ENCODE data around the gene KIF3B. TPM values are rescaled to one million over a fixed set of nuclear protein-coding genes. Genes with fewer than 3 reads are reported as not detected.
"Not testable (repeated sequence)": the region's sequence is repeated elsewhere in the genome, so short reads cannot be mapped to it uniquely, and the experiment has no call there.

The KIF3B gene
- total and polyA plus RNA-seq, 2 donors = 15.8 to 21.1 TPM

- no peak overlapping the region for H3K27ac ChIP-seq (ENCODE audit: low read depth)
- H3K36me3 ChIP-seq (ENCODE audit: insufficient read depth) = no peaks in the 10 kb centered on the region
- no peak for DNase-seq (ENCODE audit: extremely low spot score)
- WGBS = 86% methylated on average over 6 of the region's 6 CpGs
- peaks cover 1% of the 10 kb centered on the region for H3K4me1 ChIP-seq (ENCODE audit: insufficient read depth)
- no peak overlapping the region for H3K4me3 ChIP-seq (ENCODE audit: low read depth, low read length)
Measured at GRCh38 chr20:32353848-32354496, 76.5 kb downstream of the KIF3B start.

- WGBS = 33% methylated on average over 2 of the region's 2 CpGs
- no peaks in the 10 kb centered on the region for H3K36me3 ChIP-seq (ENCODE audit: insufficient read depth)
- no peak overlapping the region for H3K4me3 ChIP-seq (ENCODE audit: low read depth, low read length)
- H3K4me1 ChIP-seq (ENCODE audit: insufficient read depth) = peaks cover 1% of the 10 kb centered on the region
- no peak for DNase-seq (ENCODE audit: extremely low spot score)
- H3K27ac ChIP-seq (ENCODE audit: low read depth) = no peak overlapping the region
Measured at GRCh38 chr20:32354592-32355416, 77.4 kb downstream of the KIF3B start.

DNA sequence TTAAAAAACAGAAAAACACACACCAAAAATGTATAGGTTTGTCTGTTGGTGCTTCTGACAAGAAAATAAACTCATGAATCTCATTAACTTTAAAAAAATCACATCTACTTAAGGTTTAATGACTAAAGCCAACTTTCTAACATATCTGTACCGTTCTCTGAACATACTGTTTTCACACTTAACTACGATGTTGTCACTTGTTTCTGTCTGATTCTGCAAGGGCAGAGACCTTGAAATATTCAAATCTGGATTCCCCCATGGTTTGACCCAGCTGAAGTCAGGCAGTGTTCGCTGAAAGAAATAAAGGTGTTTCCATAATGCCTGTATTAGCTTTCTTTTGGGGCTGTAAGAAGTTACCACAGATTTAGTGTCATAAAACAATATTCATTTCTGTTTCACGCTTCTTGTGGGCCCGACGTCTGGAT, 78.0 kb downstream of the KIF3B start:
- DNase-seq (ENCODE audit: extremely low spot score) = no peak
- no peak overlapping the region for H3K27ac ChIP-seq (ENCODE audit: low read depth)
- WGBS = 78% methylated on average over 6 of the region's 6 CpGs
- no peak overlapping the region for H3K4me3 ChIP-seq (ENCODE audit: low read depth, low read length)
- peaks cover 1% of the 10 kb centered on the region for H3K4me1 ChIP-seq (ENCODE audit: insufficient read depth)
- no peaks in the 10 kb centered on the region for H3K36me3 ChIP-seq (ENCODE audit: insufficient read depth)

- DNase-seq (ENCODE audit: extremely low spot score); H3K27ac ChIP-seq (ENCODE audit: low read depth): not testable (repeated sequence)
- 80% methylated on average over 7 of the region's 7 CpGs for WGBS
Measured at GRCh38 chr20:32355907-32356621, 78.6 kb downstream of the KIF3B start.

GRCh38 chr20:32356622-32357374, 79.3 kb downstream of the KIF3B start:
- Histone ChIP-seq H3K4me1 (ENCODE audit: insufficient read depth) (peaks cover 2% of the 10 kb centered on the region), H3K27ac (ENCODE audit: low read depth) (no peak overlapping the region), H3K4me3 (ENCODE audit: low read depth, low read length) (no peak overlapping the region), H3K36me3 (ENCODE audit: insufficient read depth) (no peaks in the 10 kb centered on the region)
- WGBS = 18% methylated on average over 13 of the region's 13 CpGs
- no peak for DNase-seq (ENCODE audit: extremely low spot score)

More at GRCh38 chr20:32355907-32356621, 78.6 kb downstream of the KIF3B start:
- H3K4me1 ChIP-seq (ENCODE audit: insufficient read depth); H3K4me3 ChIP-seq (ENCODE audit: low read depth, low read length); H3K36me3 ChIP-seq (ENCODE audit: insufficient read depth): not testable (repeated sequence)

- Histone ChIP-seq H3K4me3 (ENCODE audit: low read depth, low read length) (peak overlapping the region; percentile 98), H3K27ac (ENCODE audit: low read depth) (peak overlapping the region; percentile 65), H3K36me3 (ENCODE audit: insufficient read depth) (no peaks in the 10 kb centered on the region), H3K4me1 (ENCODE audit: insufficient read depth) (peaks cover 2% of the 10 kb centered on the region)
- no peak for DNase-seq (ENCODE audit: extremely low spot score)
- under 1% methylated on average over 11 of the region's 11 CpGs for WGBS
Measured at GRCh38 chr20:32357375-32357868, 80.0 kb downstream of the KIF3B start.

GRCh38 chr20:32357869-32358631, 80.6 kb downstream of the KIF3B start, which contains the start of gene ASXL1:
TSS of gene ASXL1 (plus strand) at chr20:32358331. CDS start at chr20:32358776, 445 bp downstream.
- H3K4me3 ChIP-seq (ENCODE audit: low read depth, low read length) = peak within 1 kb of the TSS; percentile 98
- DNase-seq (ENCODE audit: extremely low spot score) = peak; percentile 95
- H3K4me1 ChIP-seq (ENCODE audit: insufficient read depth) = peaks cover 2% of the 10 kb centered on the region
- peak within 1 kb of the TSS; percentile 98 for H3K27ac ChIP-seq (ENCODE audit: low read depth)
- H3K36me3 ChIP-seq (ENCODE audit: insufficient read depth) = no peaks in the 10 kb centered on the region
- WGBS = under 1% methylated on average over 83 of the region's 83 CpGs

DNA sequence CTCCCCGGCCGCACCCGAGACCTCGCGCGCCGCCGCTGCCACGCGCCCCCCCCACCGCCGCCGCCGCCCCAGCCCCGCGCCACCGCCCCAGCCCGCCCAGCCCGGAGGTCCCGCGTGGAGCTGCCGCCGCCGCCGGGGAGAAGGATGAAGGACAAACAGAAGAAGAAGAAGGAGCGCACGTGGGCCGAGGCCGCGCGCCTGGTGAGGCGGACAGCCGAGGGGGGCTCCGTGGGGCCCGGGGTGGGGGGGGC, 81.1 kb downstream of the KIF3B start:
- peak overlapping the region; percentile 98 for H3K4me3 ChIP-seq (ENCODE audit: low read depth, low read length)
- H3K4me1 ChIP-seq (ENCODE audit: insufficient read depth) = peaks cover 2% of the 10 kb centered on the region
- 1% methylated on average over 35 of the region's 35 CpGs for WGBS
- no peaks in the 10 kb centered on the region for H3K36me3 ChIP-seq (ENCODE audit: insufficient read depth)
- DNase-seq (ENCODE audit: extremely low spot score) = no peak
- peak overlapping the region; percentile 98 for H3K27ac ChIP-seq (ENCODE audit: low read depth)

- Histone ChIP-seq H3K27ac (ENCODE audit: low read depth) (peak overlapping the region; percentile 98), H3K4me1 (ENCODE audit: insufficient read depth) (peaks cover 2% of the 10 kb centered on the region), H3K36me3 (ENCODE audit: insufficient read depth) (no peaks in the 10 kb centered on the region), H3K4me3 (ENCODE audit: low read depth, low read length) (peak overlapping the region; percentile 98)
- peak; percentile 21 for DNase-seq (ENCODE audit: extremely low spot score)
- WGBS = 1% methylated on average over 44 of the region's 46 CpGs
Measured at GRCh38 chr20:32358883-32359632, 81.6 kb downstream of the KIF3B start.

DNA sequence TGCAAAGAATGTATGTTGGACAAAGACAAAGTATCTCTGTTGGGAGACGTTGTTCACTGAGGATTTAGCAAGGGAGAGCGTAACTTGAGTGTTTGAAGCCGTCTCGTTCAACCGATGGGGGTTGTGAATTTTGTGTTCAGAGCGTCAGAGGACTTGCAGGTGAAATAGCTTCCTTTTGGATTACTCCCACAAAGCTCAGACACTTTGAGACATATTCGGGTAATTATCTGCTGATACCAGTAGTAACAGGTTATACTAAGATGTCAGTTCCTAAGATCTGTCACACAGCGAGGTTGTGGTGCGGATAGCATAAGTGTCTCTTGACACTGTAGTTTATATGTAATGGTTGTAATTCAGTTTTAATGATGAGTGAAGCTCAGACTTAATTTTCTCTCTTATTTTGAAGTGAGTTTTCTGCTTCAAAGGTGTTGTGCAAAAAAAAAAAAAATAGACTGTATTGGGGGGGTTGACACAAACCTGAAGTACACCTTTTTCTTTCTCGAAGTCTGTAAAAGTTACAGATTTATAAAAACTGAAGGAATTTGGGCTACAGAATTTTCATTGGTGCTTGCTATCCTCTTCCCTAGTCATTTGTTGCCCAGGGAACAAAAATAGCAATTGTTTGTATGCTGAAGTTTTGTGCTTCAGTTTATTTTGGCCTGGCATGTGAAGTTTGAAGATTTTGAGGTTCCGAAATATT, 82.3 kb downstream of the KIF3B start:
- H3K36me3 ChIP-seq (ENCODE audit: insufficient read depth) = no peaks in the 10 kb centered on the region
- H3K4me1 ChIP-seq (ENCODE audit: insufficient read depth) = peaks cover 2% of the 10 kb centered on the region
- no peak for DNase-seq (ENCODE audit: extremely low spot score)
- peak overlapping the region; percentile 98 for H3K4me3 ChIP-seq (ENCODE audit: low read depth, low read length)
- WGBS = 10% methylated on average over 11 of the region's 11 CpGs
- H3K27ac ChIP-seq (ENCODE audit: low read depth) = no peak overlapping the region

- no peak for DNase-seq (ENCODE audit: extremely low spot score)
- H3K4me1 ChIP-seq (ENCODE audit: insufficient read depth) = peaks cover 1% of the 10 kb centered on the region
- H3K4me3 ChIP-seq (ENCODE audit: low read depth, low read length) = no peak overlapping the region
- H3K36me3 ChIP-seq (ENCODE audit: insufficient read depth) = no peaks in the 10 kb centered on the region
- H3K27ac ChIP-seq (ENCODE audit: low read depth) = no peak overlapping the region
- WGBS = 24% methylated on average over 5 of the region's 5 CpGs
Measured at GRCh38 chr20:32360333-32360634, 82.8 kb downstream of the KIF3B start.

GRCh38 chr20:32362901-32363364, 85.5 kb downstream of the KIF3B start:
- Histone ChIP-seq H3K27ac (ENCODE audit: low read depth) (no peak overlapping the region), H3K36me3 (ENCODE audit: insufficient read depth) (no peaks in the 10 kb centered on the region), H3K4me1 (ENCODE audit: insufficient read depth) (peaks cover 1% of the 10 kb centered on the region), H3K4me3 (ENCODE audit: low read depth, low read length) (no peak overlapping the region)
- whole genome bisulfite sequencing = 12% methylated on average over 4 of the region's 4 CpGs
- DNase-seq (ENCODE audit: extremely low spot score) = no peak

All from urinary bladder (tissue), 4 donors.